Stimulated activated naive CD4-positive, alpha-beta T cell (primary cell): ENCODE results near the gene VARS1.
"Not testable (repeated sequence)": the region's sequence is repeated elsewhere in the genome, so short reads cannot be mapped to it uniquely, and the experiment has no call there.

Experiments
- DNase-seq, 6 experiments: peaks; one replicate each; lab custom pipeline; 2025; lab: John Stamatoyannopoulos, UW

The VARS1 gene

GRCh38 chr6:31795616-31796298, at the start of gene VARS1:
Gene VARS1 (minus strand): TSS chr6:31795752. CDS start chr6:31795217, 535 bp downstream.
- DNase-seq: peak; percentile 58 to 94 (median 76)

- no peak for DNase-seq
Observed at GRCh38 chr6:31844507-31844906, 49.0 kb upstream of the VARS1 start.

- no peak for DNase-seq
Observed at GRCh38 chr6:31842053-31842452, 46.5 kb upstream of the VARS1 start.

- DNase-seq: not testable (repeated sequence)
Observed at GRCh38 chr6:31839779-31840126, 44.2 kb upstream of the VARS1 start.

- no peak for DNase-seq
Observed at GRCh38 chr6:31838968-31839367, 43.4 kb upstream of the VARS1 start.

GRCh38 chr6:31838114-31838553, 42.6 kb upstream of the VARS1 start:
- not testable (repeated sequence) for DNase-seq

- DNase-seq: no peak
Observed at GRCh38 chr6:31837369-31838113, 42.0 kb upstream of the VARS1 start.

- DNase-seq: peak in 1 of 6 experiments; percentile 19
Observed at GRCh38 chr6:31836474-31837368, 41.2 kb upstream of the VARS1 start.

GRCh38 chr6:31836047-31836473, 40.5 kb upstream of the VARS1 start:
- DNase-seq: no peak

GRCh38 chr6:31834367-31835250, 39.1 kb upstream of the VARS1 start:
- peak; percentile 67 to 87 (median 74) for DNase-seq

- peak in 1 of 6 experiments; percentile 26 for DNase-seq
Observed at GRCh38 chr6:31831350-31832215, 36.0 kb upstream of the VARS1 start.

GRCh38 chr6:31830886-31831335, 35.4 kb upstream of the VARS1 start:
- no peak for DNase-seq

GRCh38 chr6:31829633-31830283, 34.2 kb upstream of the VARS1 start:
- DNase-seq: peak in 4 of 6 experiments; percentile 15 to 81 (median 58)

GRCh38 chr6:31827286-31828079, 31.9 kb upstream of the VARS1 start, which contains the start of gene HSPA1B:
Gene HSPA1B (plus strand): TSS chr6:31827738. CDS start chr6:31827951, 213 bp downstream.
- DNase-seq: peak; percentile 78 to 92 (median 86)

GRCh38 chr6:31826793-31827285, 31.3 kb upstream of the VARS1 start:
- peak in 1 of 6 experiments; percentile 46 for DNase-seq

- no peak for DNase-seq
Observed at GRCh38 chr6:31825553-31825952, 30.0 kb upstream of the VARS1 start.

GRCh38 chr6:31823592-31824196, 28.1 kb upstream of the VARS1 start:
- not testable (repeated sequence) for DNase-seq
